AG09309 (cell line): Measurements from ENCODE around the gene RITA1.

Experiments
- DNase-seq: peaks from one replicate; pipeline ENCODE4 v3.0.0-alpha.2; 2010; ENCODE audit warnings: low read depth
- H3K4me3 ChIP-seq: 2 replicates; pipeline ENCODE4 v1.5.1; 2011; ENCODE audit warnings: mild to moderate bottlenecking, low read depth, low read length, moderate library complexity; ENCODE audit not compliant: control insufficient read depth
- TF ChIP-seq, protein P1 (sequence below): IDR thresholded peaks from 2 replicates; pipeline ENCODE4 v1.5.1; 2011; ENCODE audit warnings: mild to moderate bottlenecking, low read depth, low read length, inconsistent platforms; ENCODE audit not compliant: insufficient read depth, control insufficient read depth; ENCODE audit errors: missing control alignments

Gene RITA1

DNA sequence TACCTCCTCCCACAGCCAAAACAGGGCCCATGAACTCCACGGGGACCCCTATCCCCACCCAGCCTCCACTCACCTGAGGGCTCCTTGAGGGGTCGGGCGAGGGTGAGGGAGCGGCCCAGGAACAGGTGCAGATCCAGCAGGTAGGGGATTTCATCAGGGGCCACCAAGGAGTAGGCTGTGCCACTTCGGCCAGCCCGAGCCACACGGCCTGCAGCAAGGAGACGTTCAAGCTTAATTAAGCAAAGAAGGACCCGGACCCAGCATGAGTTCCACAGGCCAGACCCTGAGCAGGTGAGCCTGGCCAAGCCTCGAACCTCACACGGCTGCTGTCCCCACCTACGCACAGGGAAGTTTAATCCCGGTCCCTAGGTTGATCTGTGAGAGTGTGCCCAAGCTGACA lies 15.8 kb upstream of the RITA1 start:
- TF ChIP-seq, protein P1, sequence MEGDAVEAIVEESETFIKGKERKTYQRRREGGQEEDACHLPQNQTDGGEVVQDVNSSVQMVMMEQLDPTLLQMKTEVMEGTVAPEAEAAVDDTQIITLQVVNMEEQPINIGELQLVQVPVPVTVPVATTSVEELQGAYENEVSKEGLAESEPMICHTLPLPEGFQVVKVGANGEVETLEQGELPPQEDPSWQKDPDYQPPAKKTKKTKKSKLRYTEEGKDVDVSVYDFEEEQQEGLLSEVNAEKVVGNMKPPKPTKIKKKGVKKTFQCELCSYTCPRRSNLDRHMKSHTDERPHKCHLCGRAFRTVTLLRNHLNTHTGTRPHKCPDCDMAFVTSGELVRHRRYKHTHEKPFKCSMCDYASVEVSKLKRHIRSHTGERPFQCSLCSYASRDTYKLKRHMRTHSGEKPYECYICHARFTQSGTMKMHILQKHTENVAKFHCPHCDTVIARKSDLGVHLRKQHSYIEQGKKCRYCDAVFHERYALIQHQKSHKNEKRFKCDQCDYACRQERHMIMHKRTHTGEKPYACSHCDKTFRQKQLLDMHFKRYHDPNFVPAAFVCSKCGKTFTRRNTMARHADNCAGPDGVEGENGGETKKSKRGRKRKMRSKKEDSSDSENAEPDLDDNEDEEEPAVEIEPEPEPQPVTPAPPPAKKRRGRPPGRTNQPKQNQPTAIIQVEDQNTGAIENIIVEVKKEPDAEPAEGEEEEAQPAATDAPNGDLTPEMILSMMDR, result no peak
- DNase-seq, result no peak
- H3K4me3 ChIP-seq, result no peak overlapping the region

DNA sequence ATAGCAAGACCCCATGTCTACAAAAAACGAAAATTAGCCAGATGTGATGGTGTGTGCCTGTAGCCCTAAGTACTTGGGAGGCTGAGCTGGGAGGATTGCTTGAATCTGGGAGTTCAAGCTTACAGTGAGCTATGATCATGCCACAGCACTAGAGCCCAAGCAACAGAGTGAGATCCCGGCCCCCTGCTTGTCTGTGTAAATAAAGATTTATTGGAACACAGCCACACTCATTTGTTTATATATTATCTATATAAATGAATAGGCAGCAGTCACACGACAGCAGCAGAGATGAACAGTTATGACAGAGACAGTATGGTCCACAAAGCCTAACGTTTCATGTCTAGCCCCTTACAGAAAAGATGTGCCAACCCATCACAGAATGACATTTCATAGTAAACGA lies 15.1 kb upstream of the RITA1 start:
- TF ChIP-seq, protein P1, result no peak
- no peak for DNase-seq
- H3K4me3 ChIP-seq, result no peak overlapping the region

DNA sequence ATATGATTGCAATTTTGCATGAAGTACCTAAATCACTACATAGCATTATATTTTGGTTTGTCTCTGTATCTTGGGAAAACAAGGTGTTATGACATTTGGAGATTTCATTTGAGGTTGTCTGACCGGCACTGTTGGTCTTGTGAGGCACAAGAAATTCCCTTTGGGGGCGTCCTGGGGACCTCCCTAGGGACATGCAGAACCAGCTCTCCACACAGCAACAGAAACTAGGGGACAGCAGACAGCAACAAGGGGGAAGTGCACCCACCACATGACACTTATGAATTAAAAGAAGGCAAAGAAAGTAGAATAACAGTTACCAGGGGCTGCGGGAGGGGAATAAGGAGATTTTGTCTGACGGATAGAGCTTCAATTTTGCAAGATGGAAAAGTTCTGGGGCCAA lies 14.6 kb upstream of the RITA1 start:
- TF ChIP-seq, protein P1, result no peak

DNA sequence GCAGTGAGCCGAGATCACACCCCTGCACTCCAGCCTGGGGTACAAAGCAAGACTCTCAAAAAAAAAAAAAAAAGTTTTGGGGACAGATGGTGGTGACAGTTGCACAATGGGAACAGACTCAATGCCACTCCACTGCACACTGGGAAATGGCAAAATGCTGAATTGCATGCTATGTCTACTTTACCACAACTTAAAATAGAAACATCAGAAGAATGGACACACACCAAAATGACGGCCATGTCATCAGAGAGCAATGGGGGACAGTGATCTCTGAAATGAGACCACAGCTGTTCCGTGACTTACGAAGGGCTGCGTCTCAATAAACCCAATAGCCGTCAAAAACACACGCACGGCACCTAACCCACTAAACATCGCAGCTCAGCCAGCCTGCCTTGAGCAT lies 14.0 kb upstream of the RITA1 start:
- TF ChIP-seq, protein P1, result no peak
- DNase-seq, result no peak
- H3K4me3 ChIP-seq, result no peak overlapping the region

More for the DNA sequence above, 14.6 kb upstream of the RITA1 start:
- no peak for DNase-seq
- H3K4me3 ChIP-seq, result no peak overlapping the region

DNA sequence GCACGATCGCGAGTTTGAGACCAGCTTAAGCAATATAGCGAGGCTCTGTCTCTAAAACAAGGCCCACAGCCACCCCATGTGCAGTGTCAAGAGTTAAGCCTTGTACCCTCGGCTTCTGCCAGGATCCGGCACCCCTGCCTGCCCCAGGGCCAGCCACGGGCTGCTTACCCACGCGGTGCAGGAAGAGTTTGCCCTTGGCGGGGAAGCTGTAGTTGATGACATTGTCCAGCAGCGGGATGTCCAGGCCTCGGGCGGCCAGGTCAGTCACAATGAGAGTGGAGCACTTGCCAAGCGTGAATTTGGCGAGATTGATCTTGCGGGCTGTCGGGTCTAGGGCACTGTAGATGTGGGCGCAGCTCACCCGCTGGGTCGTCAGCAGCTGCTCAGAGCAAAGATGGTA lies 13.3 kb upstream of the RITA1 start:
- H3K4me3 ChIP-seq, result no peak overlapping the region
- DNase-seq, result no peak
- TF ChIP-seq, protein P1, result no peak

DNA sequence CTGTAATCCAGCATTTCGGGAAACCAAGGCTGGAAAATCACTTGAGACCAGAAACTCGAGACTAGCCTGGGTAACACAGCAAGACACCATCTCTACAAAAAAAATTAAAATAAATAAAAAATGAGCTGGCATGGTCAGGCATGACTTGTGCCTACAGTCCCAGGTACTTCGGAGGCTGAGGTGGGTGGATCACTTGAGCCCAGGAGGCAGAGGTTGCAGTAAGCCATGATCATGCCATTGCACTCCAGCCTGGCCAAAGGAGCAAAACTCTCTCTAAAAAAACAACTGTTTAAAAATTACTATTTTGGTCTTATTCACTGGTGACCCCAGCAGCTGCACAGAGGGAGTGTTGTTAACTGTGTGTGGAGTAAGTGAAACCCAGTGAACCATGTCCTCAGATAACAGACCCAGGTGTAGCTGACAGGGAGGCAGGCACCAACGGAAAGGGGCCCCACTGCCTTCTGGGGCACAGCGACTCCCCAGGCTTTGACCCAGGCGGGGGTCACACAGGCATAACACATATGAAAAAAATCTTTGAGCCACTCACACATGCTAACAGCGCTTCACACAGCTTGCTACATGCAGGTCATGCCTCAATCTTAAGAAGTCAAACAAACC lies 12.3 kb upstream of the RITA1 start:
- TF ChIP-seq, protein P1, result no peak
- no peak overlapping the region for H3K4me3 ChIP-seq

More for the DNA sequence above, 12.3 kb upstream of the RITA1 start:
- no peak for DNase-seq
